Ovary (tissue), 3 donors: ENCODE data around the gene GPR158.

Experiments used
- CTCF ChIP-seq, 3 donors: fragments of 450-650 bp in 2 of 3; fragments of 200-600 bp in 1 of 3; IDR thresholded peaks; one replicate each; pipeline versions ENCODE4 v1.5.1 to v1.8.0; 2016 to 2022; ENCODE audit warnings: antibody characterized with exemption in 3 of 3, mild to moderate bottlenecking in 1 of 3
- POLR2A ChIP-seq: fragments of 450-650 bp; IDR thresholded peaks from one replicate; pipeline ENCODE4 v1.6.1; 2017; ENCODE audit warnings: antibody characterized with exemption, mild to moderate bottlenecking, moderate library complexity
- donor health status: DM: no; HTN: no; CAD: no.

GRCh38 chr10:25169740-25170139, 5.1 kb upstream of the GPR158 start:
- TF ChIP-seq CTCF (IDR thresholded peaks at IDR 0.05): no peak
- TF ChIP-seq POLR2A: no peak
